ENCODE data around the gene MARCHF9.
"Not testable (repeated sequence)": the region's sequence is repeated elsewhere in the genome, so short reads cannot be mapped to it uniquely, and the experiment has no call there.

Gene MARCHF9

GRCh38 chr12:57769594-57769993 lies 14.7 kb downstream of the MARCHF9 start:
- no peak for DNase-seq (ENCODE audit: low read depth in 2 of 2)

GRCh38 chr12:57770734-57771133 lies 15.8 kb downstream of the MARCHF9 start:
- no peak for DNase-seq (ENCODE audit: low read depth in 2 of 2)

DNA sequence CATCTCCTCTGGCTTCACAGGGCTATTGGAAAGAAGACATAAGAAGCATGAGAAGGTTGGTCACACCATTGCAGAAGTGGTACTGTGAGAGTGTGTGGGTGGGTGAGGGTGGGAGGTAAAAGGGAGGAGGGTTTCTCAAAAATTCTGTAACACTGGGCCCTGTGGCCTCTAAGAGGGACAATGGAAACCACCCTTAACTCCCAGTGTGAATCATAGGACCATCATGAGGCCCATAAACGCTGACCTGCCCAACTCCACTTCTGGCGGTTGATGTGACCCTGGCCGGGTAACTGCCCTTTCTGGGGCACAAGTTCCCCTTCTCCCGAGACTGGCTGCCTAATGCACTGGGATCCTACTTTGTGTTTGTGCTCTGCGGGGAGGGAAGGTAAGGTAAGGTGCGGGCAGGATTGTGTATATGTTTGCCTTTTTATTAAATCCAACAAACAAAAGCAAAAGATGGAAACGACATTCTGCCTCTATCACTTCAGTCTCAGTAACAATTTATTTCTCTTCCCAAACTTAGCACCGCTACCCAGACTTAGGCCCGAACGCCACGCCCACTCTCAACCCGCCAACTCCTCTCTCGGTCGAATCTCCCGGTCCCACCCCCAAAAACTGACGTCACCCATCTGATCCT lies 16.5 kb downstream of the MARCHF9 start:
- peak; percentile 83 to 96 for DNase-seq (ENCODE audit: low read depth in 2 of 2)

GRCh38 chr12:57771873-57772428 lies 17.0 kb downstream of the MARCHF9 start, which contains the start of gene METTL1:
METTL1 (minus strand) TSS chr12:57772105; CDS start chr12:57772083, 22 bp downstream.
- peak; percentile 90 to 93 for DNase-seq (ENCODE audit: low read depth in 2 of 2)

DNA sequence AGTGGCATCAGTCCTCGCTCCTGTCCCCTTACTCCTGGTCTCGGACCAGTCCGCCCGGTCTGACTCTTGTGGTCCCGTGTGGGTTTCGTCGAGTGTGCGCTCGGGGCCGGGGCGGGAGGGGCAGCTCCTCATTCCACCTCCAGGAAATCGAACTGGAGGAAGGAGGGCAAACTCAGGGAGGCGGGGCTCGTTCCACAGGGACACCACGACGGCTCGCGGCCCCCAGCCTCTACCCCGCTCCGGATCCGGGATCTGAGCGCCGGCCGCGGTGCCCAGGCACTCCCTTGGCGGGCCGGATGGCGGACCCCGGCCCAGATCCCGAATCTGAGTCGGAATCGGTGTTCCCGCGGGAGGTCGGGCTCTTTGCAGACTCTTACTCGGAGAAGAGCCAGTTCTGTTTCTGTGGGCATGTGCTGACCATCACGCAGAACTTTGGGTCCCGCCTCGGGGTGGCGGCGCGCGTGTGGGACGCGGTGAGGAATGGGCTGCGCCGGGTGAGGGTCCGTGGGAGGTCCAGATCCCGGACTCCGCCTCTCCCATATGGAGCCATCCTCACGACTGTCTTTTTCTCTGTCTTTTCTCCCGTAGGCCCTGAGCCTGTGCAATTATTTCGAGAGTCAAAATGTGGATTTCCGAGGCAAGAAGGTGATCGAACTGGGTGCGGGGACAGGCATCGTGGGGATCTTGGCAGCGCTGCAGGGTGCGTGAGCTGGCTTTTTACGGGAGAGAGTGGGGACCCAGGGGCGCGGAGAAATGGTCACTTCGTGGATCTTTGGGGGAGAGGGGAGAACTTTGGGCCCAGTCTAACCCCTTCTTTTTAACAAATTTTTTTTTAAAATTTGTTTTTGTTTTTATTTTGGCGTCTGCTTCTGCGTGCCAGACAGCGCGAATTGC lies 17.8 kb downstream of the MARCHF9 start, which contains the start of gene EEF1AKMT3:
Gene EEF1AKMT3 (plus strand): TSS at position 186 of the 894 bp plus-strand sequence. CDS start 111 bp downstream, at position 297.
- DNase-seq (ENCODE audit: low read depth in 2 of 2) = peak in 1 of 2 experiments; percentile 41

DNA sequence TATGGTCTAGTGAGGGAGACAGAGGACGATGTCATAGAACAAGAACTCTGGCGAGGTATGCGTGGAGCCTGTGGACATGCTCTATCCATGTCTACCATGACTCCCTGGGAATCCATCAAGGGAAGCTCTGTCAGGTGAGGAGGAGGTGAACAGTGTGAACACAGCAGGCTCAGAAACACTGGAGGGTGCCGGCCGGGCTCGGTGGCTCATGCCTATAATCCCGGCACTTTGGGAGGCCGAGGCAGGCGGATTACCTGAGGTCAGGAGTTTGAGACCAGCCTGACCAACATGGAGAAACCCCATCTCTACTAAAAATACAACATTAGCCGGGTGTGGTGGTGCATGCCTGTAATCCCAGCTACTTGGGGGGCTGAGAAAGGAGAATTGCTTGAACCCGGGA lies 19.7 kb downstream of the MARCHF9 start:
- not testable (repeated sequence) for DNase-seq (ENCODE audit: low read depth in 2 of 2)

DNA sequence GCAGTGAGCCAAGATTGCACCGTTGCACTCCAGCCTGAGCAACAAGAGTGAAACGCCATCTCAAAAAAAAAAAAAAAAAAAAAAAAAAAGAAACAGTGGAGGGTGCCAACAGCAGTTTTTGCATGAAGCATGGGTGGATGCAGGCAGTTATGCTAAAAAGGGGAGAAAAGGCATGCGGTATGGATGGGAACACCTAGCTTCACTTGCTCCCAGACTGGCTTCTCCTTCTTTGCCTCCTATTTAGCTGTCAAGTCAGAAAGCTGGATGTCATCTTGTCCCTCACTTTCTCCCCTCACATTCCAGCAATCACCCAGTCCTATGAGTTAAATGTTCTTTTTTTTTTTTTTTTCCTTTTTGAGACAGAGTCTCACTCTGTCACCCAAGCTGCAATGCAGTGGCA lies 20.1 kb downstream of the MARCHF9 start:
- DNase-seq (ENCODE audit: low read depth in 2 of 2) = no peak

DNA sequence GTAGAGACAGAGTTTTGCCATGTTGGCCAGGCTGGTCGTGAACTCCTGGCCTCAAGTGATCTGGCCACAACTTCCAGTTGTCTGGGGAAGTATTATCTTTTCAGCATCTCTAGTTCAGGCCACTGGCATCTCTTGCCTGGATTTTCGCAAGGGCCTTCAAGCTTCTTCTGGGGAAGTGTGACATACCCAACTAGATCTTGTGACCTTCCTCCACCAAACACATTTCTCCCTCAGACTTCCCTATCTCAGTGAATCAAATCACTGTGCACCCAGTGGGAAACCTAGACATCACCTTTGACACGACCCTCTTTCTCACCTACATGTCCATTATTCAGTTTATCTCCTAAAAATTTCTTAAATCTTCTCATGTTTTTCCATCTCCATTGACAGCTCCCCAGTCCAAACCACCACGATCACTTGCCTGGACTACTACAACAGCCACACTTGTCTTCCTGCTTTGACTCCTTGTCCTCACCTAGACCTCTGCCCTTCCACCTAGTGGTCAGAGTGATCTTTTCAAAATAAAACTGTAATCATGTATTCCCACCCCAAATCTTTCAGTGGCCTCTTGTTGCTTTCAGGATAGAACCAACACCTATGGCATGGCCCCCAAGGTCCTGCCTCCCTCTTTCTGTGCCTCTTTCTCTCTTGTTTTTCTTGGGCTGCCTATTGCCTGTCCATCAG lies 20.8 kb downstream of the MARCHF9 start:
- no peak for DNase-seq (ENCODE audit: low read depth in 2 of 2)

DNA sequence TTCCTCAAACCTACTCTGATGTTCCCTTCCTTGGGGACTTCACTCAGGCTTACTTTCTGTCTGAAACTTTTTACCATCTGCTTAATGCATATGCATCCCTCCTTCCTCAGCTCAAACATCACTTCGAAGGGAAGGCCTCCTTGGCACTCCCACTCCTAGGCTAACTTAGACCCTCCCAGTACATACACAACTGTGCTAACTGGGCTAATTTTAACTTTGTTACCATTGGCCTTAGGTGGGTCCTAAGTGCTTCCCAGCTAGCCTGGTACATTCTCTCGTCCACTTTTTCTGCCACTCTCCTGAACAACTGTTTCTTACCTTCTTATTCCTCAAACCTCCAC lies 21.3 kb downstream of the MARCHF9 start:
- DNase-seq (ENCODE audit: low read depth in 2 of 2) = no peak

GRCh38 chr12:57777367-57777766 lies 22.5 kb downstream of the MARCHF9 start:
- DNase-seq (ENCODE audit: low read depth in 2 of 2) = no peak

DNA sequence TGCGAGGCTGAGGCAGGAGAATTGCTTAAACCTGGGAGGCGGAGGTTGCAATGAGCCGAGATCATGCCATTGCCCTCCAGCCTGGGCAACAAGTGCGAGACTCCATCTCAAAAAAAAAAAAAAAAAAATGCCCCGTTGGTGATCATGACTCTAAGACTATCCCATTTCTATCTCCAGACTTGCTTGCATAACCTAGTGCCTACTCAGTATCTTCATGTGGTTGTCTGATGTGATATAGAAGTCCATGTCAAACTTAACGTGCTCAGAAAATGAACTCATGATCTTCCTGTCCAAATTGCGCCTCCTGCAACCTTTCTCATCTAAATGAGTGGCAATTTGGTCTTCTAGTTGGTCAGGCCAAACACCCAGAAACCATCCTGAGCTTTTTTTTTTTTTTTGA lies 23.0 kb downstream of the MARCHF9 start:
- no peak for DNase-seq (ENCODE audit: low read depth in 2 of 2)

- no peak for DNase-seq (ENCODE audit: low read depth in 2 of 2)
Observed at GRCh38 chr12:57779736-57780135, 24.8 kb downstream of the MARCHF9 start.

GRCh38 chr12:57780284-57780897 lies 25.5 kb downstream of the MARCHF9 start:
- no peak for DNase-seq (ENCODE audit: low read depth in 2 of 2)

DNA sequence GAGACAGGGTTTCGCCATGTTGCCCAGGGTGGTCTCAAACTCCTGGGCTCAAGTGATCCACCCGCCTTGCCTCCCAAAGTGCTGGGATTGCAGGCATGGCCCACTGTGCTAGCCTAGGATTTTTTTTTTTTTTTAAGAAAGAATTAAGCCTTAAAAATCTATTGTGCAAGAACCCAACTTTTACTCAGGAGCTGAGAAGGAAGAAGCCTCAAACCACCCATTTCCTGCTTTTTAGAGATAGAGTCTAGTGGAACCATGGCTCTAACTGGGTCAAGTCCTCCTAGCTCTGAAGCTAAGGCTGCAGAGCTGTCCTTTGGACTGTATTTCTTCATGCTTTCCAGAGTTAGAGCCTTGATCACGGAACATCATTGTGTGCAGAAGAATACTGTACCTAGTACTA lies 26.3 kb downstream of the MARCHF9 start:
- no peak for DNase-seq (ENCODE audit: low read depth in 2 of 2)

GRCh38 chr12:57781801-57782200 lies 26.9 kb downstream of the MARCHF9 start:
- DNase-seq (ENCODE audit: low read depth in 2 of 2) = no peak

- DNase-seq (ENCODE audit: low read depth in 2 of 2) = no peak
Observed at GRCh38 chr12:57782243-57782607, 27.3 kb downstream of the MARCHF9 start.

DNA sequence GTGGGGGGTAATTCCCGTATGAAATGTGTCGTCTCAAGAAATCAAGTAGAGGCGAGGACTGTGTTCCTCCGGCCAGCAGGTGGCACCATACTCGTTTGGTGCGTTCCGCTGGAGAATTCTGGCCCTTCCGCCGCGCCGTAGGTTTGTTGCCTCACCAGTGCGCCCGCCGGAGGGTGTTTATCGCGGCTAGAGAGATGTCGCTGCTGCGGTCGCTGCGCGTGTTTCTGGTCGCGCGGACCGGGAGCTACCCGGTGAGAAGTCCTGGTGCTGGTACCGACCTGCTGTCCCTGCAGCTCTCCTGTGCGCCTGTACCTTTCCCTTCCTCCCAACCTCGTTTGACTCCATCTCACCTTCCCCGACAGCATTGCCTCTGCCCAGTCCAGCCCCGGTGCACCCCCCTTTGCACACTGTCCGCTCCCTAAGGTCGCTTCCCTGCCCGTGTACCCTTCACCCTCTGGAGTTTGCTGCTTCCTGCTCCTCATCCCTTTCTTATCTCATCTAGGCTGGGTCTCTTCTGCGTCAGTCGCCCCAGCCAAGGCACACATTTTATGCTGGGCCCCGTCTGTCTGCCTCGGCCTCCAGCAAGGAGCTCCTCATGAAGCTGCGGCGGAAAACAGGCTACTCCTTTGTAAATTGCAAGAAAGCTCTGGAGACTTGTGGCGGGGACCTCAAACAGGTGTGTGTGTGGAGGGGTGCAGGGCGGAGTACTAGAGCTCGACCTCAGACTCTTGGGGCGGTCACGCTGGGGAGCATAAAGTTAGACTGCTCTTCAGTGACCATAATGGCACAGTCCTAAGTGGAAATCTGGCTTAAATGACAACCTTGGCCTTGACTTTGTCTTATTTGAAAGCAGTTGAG lies 27.9 kb downstream of the MARCHF9 start, which contains the start of gene TSFM:
Gene TSFM (plus strand): TSS at position 180 of the 858 bp plus-strand sequence. CDS start 15 bp downstream, at position 195.
- DNase-seq (ENCODE audit: low read depth in 2 of 2) = peak; percentile 94 to 97

GRCh38 chr12:57783466-57783801 lies 28.5 kb downstream of the MARCHF9 start:
- no peak for DNase-seq (ENCODE audit: low read depth in 2 of 2)

GRCh38 chr12:57783861-57784260 lies 29.0 kb downstream of the MARCHF9 start:
- DNase-seq (ENCODE audit: low read depth in 2 of 2) = no peak

DNA sequence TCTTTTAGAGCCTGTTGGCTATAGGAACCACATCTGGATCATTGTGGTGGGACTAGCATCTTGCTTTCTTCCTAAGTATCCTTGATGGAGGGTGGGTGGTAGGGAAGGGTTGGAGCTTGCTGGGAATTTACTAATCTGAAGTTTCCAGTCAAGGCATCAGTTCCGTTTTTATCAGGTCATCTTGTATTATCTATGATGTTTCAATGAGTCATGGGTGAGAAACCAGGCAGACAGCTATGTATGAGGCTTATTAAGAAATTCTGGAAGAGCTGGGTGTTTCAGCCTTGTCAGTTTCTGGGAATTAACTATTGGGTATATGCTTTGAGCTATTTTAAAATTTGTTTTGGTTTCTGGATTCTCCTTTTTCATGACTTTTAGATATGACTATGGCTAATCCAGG lies 39.0 kb downstream of the MARCHF9 start:
- no peak for DNase-seq (ENCODE audit: low read depth in 2 of 2)

- no peak for DNase-seq (ENCODE audit: low read depth in 2 of 2)
Observed at GRCh38 chr12:57795354-57795753, 40.5 kb downstream of the MARCHF9 start.

All from stimulated activated CD4-positive, alpha-beta T cell treated with anti-CD3 and anti-CD28 coated beads, Interleukin-12 subunit alpha, Interleukin-12 subunit beta, amount 100 ng/mL, for 24 hours (primary cell).